CD14-positive monocyte (primary cell): ENCODE measurements around the gene HLA-A. TPM values are rescaled to one million over a fixed set of nuclear protein-coding genes. Genes with fewer than 3 reads are reported as not detected.

Experiments
- DNase-seq, 3 donors: peaks; one replicate each; pipeline ENCODE4 v3.0.0-alpha.2; 2011 to 2022
- H2AFZ ChIP-seq: 2 replicates; pipeline ENCODE4 v1.6.0; 2012; ENCODE audit warnings: mild to moderate bottlenecking, low read depth, low read length, inconsistent platforms; ENCODE audit not compliant: insufficient read depth, poor library complexity, severe bottlenecking
- H3K27ac ChIP-seq, 2 donors: 1 replicate in 1 of 2; 2 replicates in 1 of 2; pipeline ENCODE4 v1.5.1; 2012 to 2013; ENCODE audit warnings: low read length in 2 of 2, control low read depth in 1 of 2, inconsistent platforms in 1 of 2, low read depth in 1 of 2, mild to moderate bottlenecking in 1 of 2
- H3K27me3 ChIP-seq, 2 donors: one replicate each; pipeline versions ENCODE4 v1.6.0 to v1.6.1; 2011 to 2013; ENCODE audit warnings: low read length in 2 of 2; ENCODE audit not compliant: control insufficient read depth in 2 of 2, insufficient read depth in 2 of 2
- H3K36me3 ChIP-seq, 2 donors: replicated peaks in 1 of 2; 1 replicate in 1 of 2; 2 replicates in 1 of 2; pipeline versions ENCODE4 v1.5.1 to v1.6.1; 2012 to 2013; ENCODE audit warnings: low read length in 2 of 2, control low read depth in 1 of 2, inconsistent platforms in 1 of 2, mild to moderate bottlenecking in 1 of 2; ENCODE audit not compliant: insufficient read depth in 2 of 2, control insufficient read depth in 1 of 2
- H3K4me1 ChIP-seq, 2 donors: 1 replicate in 1 of 2; 2 replicates in 1 of 2; pipeline versions ENCODE4 v1.5.1 to v1.6.1; 2012 to 2013; ENCODE audit warnings: low read length in 2 of 2, control low read depth in 1 of 2, inconsistent platforms in 1 of 2, mild to moderate bottlenecking in 1 of 2, moderate library complexity in 1 of 2; ENCODE audit not compliant: insufficient read depth in 2 of 2, control insufficient read depth in 1 of 2
- H3K4me2 ChIP-seq: replicated peaks from 2 replicates; pipeline ENCODE3; 2012; ENCODE audit warnings: low read length, moderate library complexity, mild to moderate bottlenecking; ENCODE audit not compliant: poor library complexity, severe bottlenecking; ENCODE audit errors: extremely low read depth
- H3K4me3 ChIP-seq, 3 experiments: fragments of 200-600 bp in 1 of 3; sonication (generic) in 1 of 3; replicated peaks in 1 of 3; 1 replicate in 2 of 3; 2 replicates in 1 of 3; pipeline ENCODE4 v1.5.1; 2011 to 2013; ENCODE audit warnings: low read length in 3 of 3, mild to moderate bottlenecking in 3 of 3, control low read depth in 2 of 3, low read depth in 2 of 3, inconsistent platforms in 1 of 3, moderate library complexity in 1 of 3
- H3K79me2 ChIP-seq: 2 replicates; pipeline ENCODE4 v1.6.0; 2012; ENCODE audit warnings: mild to moderate bottlenecking, control low read depth, inconsistent platforms, low read length, moderate library complexity; ENCODE audit not compliant: insufficient read depth
- H3K9ac ChIP-seq: 2 replicates; pipeline ENCODE4 v1.6.0; 2017; ENCODE audit warnings: low read length, mild to moderate bottlenecking; ENCODE audit not compliant: insufficient read depth, poor library complexity, severe bottlenecking
- H3K9me3 ChIP-seq, 2 donors: replicated peaks in 1 of 2; 1 replicate in 1 of 2; 2 replicates in 1 of 2; pipeline versions ENCODE4 v1.5.1 to v1.6.1; 2012 to 2013; ENCODE audit warnings: low read length in 2 of 2, control low read depth in 1 of 2; ENCODE audit not compliant: control insufficient read depth in 1 of 2, insufficient read depth in 1 of 2
- H4K20me1 ChIP-seq: 2 replicates; pipeline ENCODE4 v1.6.0; 2012; ENCODE audit warnings: mild to moderate bottlenecking, low read length, control low read depth, moderate library complexity; ENCODE audit not compliant: insufficient read depth
- H3K27ac Mint-ChIP-seq, 7 donors: one replicate each; pipeline ENCODE4 v1.8.0; 2020; ENCODE audit warnings: mild to moderate bottlenecking in 7 of 7, mixed read lengths in 7 of 7, moderate library complexity in 6 of 7, inconsistent platforms in 2 of 7
- H3K27me3 Mint-ChIP-seq, 3 donors: one replicate each; pipeline ENCODE4 v1.8.0; 2021 to 2022; ENCODE audit warnings: low read depth in 3 of 3, mild to moderate bottlenecking in 3 of 3, mixed read lengths in 3 of 3, moderate library complexity in 3 of 3, inconsistent platforms in 1 of 3
- H3K36me3 Mint-ChIP-seq, 2 donors: one replicate each; pipeline ENCODE4 v1.8.0; 2020; ENCODE audit warnings: mixed read lengths in 2 of 2, inconsistent platforms in 1 of 2, mild to moderate bottlenecking in 1 of 2
- H3K4me1 Mint-ChIP-seq: one replicate; pipeline ENCODE4 v1.8.0; 2020; ENCODE audit warnings: mild to moderate bottlenecking, mixed read lengths
- H3K4me3 Mint-ChIP-seq, 2 donors: one replicate each; pipeline ENCODE4 v1.8.0; 2020; ENCODE audit warnings: mild to moderate bottlenecking in 2 of 2, mixed read lengths in 2 of 2, moderate library complexity in 1 of 2
- H3K9me3 Mint-ChIP-seq, 7 donors: one replicate each; pipeline ENCODE4 v1.8.0; 2020 to 2022; ENCODE audit warnings: mixed read lengths in 7 of 7, mild to moderate bottlenecking in 6 of 7, moderate library complexity in 6 of 7, inconsistent platforms in 2 of 7
- CTCF ChIP-seq: fragments of 200-600 bp; IDR thresholded peaks from one replicate; pipeline ENCODE4 v1.8.0; 2022; ENCODE audit warnings: antibody characterized with exemption, mild to moderate bottlenecking
- WGBS: methylation state at CpG from one replicate; pipeline ENCODE4 v1.1.5; 2013; ENCODE audit warnings: missing lambda C conversion rate; ENCODE audit not compliant: insufficient coverage; 5-methylcytosine and 5-hydroxymethylcytosine counted together
- intact Hi-C, 2 donors: fragments of 100-400 bp; cut with micrococcal nuclease; formaldehyde crosslinking; loops; one replicate each; pipeline versions ENCODE4 v1.15.0 to v1.15.1; 2023
- polyA plus RNA-seq, 3 donors: library from polyadenylated mRNA; depleted of rRNA in 1 of 3; unstranded in 2 of 3; stranded (reverse) in 1 of 3; fragments of 300-500 nt in 2 of 3; fragments of >200 nt in 1 of 3; fragmentation: Illumina TruSeq in 2 of 3; gene quantifications; 1 replicate in 2 of 3; 2 replicates in 1 of 3; pipeline ENCODE4 v1.2.3, GENCODE V29; 2012 to 2021

Gene HLA-A
- polyA plus RNA-seq, 3 donors: 1,518 to 2,788 (median 1,574) TPM

GRCh38 chr6:29984992-29985391, 42.7 kb downstream of the HLA-A start:
- Mint-ChIP-seq H3K27me3 (peaks cover 0 to 4% (median 1%) of the 10 kb centered on the region in 3 donors), H3K27ac (no peak overlapping the region), H3K9me3 (no peaks in the 10 kb centered on the region), H3K36me3 (no peaks in the 10 kb centered on the region), H3K4me3 (no peak overlapping the region), H3K4me1 (peaks cover 21% of the 10 kb centered on the region)
- no peaks in the 10 kb centered on the region for H3K79me2 ChIP-seq
- no peaks in the 10 kb centered on the region for H4K20me1 ChIP-seq
- H3K36me3 ChIP-seq: no peaks in the 10 kb centered on the region
- H3K4me1 ChIP-seq: no peaks in the 10 kb centered on the region
- no peak overlapping the region for H3K27ac ChIP-seq
- H3K9me3 ChIP-seq: no peaks in the 10 kb centered on the region
- 100% methylated on average over 2 of the region's 2 CpGs for WGBS
- no peak for DNase-seq
- H3K4me3 ChIP-seq: no peak overlapping the region
- intact Hi-C loops: no loop called here
- no peak overlapping the region for H3K4me2 ChIP-seq
- no peak overlapping the region for H3K9ac ChIP-seq
- H2AFZ ChIP-seq: no peak overlapping the region
- H3K27me3 ChIP-seq: no peaks in the 10 kb centered on the region
- TF ChIP-seq CTCF: no peak

- Histone ChIP-seq H3K79me2 (no peaks in the 10 kb centered on the region), H3K4me1 (no peaks in the 10 kb centered on the region), H2AFZ (no peak overlapping the region), H3K27me3 (no peaks in the 10 kb centered on the region), H3K9me3 (no peaks in the 10 kb centered on the region), H3K9ac (no peak overlapping the region), H3K4me2 (no peak overlapping the region), H3K4me3 (no peak overlapping the region), H4K20me1 (no peaks in the 10 kb centered on the region), H3K27ac (no peak overlapping the region), H3K36me3 (no peaks in the 10 kb centered on the region)
- Mint-ChIP-seq H3K4me3 (no peak overlapping the region), H3K4me1 (peaks cover 18% of the 10 kb centered on the region), H3K27ac (no peak overlapping the region), H3K9me3 (no peaks in the 10 kb centered on the region), H3K27me3 (peaks cover 0 to 4% (median 0%) of the 10 kb centered on the region in 3 donors), H3K36me3 (no peaks in the 10 kb centered on the region)
- intact Hi-C loops: no loop called here
- WGBS: 94% methylated on average over 2 of the region's 4 CpGs
- DNase-seq: no peak
- TF ChIP-seq CTCF: no peak
Measured at GRCh38 chr6:29986179-29986781, 43.9 kb downstream of the HLA-A start.
